Measurements from ENCODE around the gene IGFBPL1.
A peak's percentile ranks its signal among the peaks of the same experiment; 100 is the strongest.
"Not testable (repeated sequence)": the region's sequence is repeated elsewhere in the genome, so short reads cannot be mapped to it uniquely, and the experiment has no call there.

The IGFBPL1 gene, protein sequence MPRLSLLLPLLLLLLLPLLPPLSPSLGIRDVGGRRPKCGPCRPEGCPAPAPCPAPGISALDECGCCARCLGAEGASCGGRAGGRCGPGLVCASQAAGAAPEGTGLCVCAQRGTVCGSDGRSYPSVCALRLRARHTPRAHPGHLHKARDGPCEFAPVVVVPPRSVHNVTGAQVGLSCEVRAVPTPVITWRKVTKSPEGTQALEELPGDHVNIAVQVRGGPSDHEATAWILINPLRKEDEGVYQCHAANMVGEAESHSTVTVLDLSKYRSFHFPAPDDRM

DNA sequence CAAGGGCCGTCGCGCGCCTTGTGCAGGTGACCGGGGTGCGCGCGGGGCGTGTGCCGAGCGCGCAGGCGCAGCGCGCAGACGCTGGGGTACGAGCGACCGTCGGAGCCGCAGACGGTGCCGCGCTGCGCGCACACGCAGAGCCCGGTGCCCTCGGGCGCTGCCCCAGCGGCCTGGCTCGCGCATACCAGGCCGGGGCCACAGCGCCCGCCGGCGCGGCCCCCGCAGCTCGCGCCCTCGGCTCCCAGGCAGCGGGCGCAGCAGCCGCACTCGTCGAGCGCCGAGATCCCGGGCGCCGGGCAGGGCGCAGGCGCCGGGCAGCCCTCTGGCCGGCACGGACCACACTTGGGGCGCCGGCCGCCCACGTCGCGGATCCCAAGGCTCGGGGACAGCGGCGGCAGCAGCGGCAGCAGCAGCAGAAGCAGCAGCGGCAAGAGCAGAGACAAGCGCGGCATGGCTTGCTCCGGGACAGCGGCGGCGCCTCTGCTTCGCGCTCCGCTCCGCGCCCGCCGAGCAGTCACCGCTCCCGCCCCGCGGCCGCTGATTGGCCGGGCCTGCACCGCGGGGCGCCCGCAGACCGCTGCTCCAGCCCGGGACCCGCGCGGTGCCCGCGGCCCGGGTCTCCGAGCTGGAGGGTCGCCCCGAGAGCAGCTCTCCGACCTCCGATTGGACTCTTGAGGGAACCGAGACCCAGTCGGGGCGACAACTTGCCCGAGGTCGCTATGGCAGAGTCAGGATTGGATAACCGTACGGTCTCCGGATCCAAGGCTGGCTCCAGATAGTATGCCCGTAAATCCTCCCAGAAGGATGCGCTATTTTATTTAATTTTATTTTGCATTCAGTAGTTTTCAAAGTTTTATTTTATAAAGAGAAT is at the start of gene IGFBPL1:
Gene IGFBPL1, minus strand, starts transcription at position 482 of the 871 bp plus-strand sequence. Its CDS starts 30 bp downstream, at position 452.
- DNase-seq = peak; percentile 88

DNA sequence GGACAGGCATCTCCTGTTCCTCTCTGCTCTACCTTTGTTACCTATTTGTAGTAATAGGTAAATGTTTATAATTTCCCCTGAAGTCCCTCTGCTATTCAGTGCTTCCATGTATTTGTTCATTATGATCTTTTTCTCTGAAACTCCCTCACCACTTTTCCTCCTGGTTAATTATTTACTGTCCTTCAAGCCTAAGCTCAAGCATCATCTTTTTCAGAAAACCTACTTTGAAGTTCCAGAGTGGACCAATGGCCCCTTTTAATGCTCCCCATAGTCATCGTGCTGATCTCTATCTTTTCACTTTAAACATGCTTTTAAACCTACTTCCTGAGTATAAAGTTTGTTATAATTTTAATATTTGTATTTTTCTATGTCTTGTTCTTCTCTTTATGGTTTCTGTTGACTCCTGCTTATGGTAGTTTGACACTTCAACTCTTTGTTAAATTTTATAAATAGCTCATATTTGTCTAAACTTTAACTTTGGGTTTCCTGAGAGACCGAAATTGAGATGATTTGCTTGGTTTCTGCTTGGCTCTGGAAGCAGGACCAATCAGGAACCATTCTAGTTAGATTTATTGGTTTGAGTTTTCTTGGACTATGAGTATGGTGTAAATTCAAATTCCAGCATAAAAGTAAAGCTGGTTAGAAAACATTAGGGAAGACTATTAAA is 48.5 kb upstream of the IGFBPL1 start:
- not testable (repeated sequence) for DNase-seq

DNA sequence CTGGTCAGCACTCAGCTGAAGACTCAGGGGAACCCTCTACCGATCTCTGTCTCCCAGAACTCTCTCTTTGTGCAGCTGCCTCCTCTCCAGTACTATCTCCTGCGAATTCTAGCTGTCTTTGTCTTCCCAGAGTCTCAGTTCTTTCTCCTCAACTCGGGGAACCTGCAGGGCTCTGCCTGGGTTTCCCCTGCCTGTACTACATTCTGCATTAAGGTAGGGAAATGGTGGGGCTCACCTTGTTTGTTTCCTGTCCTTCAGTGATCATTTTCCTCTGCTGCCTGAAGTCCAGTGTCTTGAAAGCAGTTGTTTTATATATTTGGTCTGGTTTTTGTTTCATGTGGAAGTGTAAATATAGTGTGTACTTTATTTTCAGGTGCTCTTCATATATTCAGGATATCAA is 43.1 kb upstream of the IGFBPL1 start:
- DNase-seq = peak; percentile 84

DNA sequence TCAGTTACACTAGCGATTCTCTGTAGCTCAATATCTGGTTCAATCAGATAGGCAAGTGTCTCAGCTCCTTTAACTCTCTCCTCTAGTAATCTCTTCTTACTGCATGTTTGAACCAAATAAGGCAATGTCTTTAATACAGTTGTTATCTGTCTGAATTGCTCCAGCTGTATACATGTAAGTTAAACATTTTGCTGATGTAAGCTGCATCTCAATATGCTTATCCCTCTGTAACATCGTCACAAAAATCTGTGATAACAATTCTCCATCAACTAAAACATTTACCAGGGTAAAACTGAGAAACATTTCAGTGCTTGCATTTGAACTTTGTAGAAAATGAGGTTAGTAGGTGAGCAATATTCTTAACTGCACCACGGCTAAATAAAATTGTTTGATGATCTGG is 29.6 kb upstream of the IGFBPL1 start:
- no peak for DNase-seq

DNA sequence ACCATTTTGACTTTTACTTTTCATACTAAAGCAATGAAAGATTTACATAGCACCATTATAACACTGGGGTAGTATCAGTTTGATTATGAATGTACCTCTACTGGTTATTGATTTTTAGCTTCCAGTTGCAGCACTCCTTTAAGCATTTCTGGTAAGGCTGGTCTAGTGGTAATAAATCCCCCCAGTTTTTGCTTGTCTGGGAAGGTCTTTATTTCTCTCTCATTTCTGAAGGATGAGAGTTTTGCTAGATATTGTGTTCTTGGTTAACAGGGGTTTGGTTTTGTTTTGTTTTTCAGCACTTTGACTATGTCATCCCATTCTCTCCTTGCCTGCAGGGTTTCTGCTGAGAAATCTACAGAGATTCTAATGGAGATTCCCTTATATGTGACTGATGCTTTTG is 26.9 kb upstream of the IGFBPL1 start:
- no peak for DNase-seq

DNA sequence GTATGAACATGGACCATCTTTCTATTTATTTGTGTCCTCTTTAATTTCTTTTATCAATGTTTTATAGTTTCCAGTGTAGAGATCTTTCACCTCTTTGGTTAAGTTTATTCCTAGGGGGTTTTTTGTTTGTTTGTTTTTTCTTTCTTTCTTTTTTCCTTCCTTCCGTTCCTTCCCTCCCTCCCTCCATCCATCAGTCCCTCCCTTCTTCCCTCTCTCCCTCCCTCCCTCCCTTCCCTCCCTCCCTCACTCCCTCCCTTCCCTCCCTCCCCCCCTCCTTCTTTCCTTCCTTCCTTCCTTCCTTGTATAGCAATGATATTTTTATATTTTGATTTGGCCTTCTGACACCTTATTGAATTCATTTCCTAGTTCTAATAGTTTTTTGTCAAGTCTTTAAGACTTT is 23.4 kb upstream of the IGFBPL1 start:
- no peak for DNase-seq

DNA sequence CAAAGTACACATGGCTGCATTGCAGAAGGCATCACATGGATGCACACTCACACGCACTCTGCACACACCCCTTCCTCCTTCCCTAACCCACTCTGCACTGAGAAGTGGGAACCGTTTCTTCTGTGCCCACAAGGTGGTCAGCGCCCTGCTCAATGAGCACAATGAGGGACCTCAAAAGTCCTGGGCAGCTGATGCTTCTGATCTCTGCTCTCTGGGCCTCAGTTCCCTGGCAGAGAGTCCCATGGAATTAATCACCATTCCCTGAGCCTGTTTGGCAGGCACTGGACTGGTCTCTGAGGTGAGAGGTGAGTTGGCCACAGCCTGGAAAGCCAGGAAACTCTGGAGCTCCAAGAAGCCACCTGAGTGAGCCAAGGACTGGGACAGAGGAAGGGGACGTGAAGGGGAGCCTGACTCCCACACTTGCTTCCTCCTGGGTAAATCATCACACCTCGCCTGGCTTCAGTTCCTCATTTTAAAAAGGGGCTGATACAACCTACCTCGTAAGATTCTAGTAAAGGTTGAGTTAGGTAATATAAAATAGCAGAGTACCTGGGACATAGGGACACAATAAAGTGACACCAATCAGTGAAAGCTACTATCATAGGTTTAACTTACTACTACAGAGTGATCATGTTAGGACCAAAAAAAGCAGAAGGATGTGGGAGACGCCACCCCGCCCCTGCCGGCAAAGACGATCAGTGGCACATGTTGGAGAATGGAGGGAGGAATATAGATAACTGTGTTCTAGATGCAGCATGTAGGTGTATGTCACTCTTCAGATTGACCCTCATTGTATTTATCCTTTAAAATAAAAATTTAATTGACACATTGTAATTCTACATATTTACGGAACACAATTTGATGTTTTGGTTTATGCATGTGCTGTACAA is 21.1 kb upstream of the IGFBPL1 start:
- DNase-seq = no peak

DNA sequence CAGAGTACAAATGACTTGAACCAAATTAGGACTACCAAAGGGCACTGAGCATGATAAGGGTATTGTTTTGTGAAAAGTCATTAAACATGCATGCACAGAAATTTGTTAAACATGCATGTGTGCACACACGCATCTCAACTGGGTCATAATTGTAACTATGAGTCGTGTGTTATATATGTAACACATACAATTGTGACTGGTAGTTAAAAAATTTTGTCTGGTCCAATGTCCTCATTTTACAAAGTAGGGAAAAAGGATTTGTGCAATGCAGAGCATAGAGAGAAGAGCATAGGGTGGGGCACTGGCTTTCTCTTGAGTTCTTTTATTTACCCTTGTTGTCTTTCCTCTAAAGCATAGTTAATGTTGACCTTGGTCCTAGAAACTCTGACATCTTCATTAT is 19.3 kb upstream of the IGFBPL1 start:
- no peak for DNase-seq

DNA sequence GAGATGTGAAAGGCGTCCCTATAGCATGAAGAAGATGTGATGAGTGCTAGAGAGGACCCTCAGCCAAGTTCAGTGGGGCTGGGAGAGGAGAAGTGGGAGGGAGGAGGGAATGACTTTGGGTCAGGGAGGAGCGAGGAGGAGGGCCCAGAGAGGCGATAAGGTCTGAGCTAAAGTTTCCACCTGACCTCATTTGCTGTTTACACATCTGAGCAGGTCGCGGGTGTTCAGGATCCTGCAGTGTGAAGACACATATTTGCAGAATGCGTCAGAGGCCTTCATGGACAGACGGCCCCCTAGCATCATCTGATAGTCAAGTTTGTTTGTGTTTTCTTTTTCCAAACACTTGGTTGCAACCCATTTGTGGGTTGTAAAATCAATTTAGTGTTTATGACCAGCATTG is 18.9 kb upstream of the IGFBPL1 start:
- no peak for DNase-seq

DNA sequence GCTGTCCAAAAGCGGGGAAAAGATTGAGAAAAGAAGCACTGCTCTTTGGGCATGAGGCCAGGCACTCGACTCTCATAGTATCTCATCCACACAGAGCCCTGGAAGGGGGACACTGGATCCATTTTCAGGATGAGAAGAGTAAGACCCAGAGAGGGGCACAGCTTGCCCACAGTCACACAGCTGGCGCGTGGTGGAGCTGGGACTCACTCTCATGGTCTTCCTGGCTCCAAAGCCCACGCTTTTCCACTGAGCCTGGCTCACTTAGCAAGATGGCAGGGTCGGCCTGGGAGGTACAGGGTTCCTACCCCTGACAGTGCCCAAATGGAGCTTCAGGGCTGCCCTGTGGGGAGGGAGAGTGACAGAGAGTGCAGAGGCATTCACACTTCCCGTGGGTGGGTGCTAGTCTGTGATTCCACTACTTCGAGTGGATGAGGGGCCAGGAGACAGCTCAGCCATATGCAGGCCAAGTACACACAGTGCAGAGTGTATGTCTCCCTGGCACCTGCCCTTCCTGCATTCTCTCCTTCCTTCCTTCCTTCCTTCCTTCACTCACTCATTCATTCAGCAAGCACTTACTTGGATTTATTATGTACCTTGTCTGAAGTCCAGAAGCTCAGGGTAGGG is 18.3 kb upstream of the IGFBPL1 start:
- no peak for DNase-seq

DNA sequence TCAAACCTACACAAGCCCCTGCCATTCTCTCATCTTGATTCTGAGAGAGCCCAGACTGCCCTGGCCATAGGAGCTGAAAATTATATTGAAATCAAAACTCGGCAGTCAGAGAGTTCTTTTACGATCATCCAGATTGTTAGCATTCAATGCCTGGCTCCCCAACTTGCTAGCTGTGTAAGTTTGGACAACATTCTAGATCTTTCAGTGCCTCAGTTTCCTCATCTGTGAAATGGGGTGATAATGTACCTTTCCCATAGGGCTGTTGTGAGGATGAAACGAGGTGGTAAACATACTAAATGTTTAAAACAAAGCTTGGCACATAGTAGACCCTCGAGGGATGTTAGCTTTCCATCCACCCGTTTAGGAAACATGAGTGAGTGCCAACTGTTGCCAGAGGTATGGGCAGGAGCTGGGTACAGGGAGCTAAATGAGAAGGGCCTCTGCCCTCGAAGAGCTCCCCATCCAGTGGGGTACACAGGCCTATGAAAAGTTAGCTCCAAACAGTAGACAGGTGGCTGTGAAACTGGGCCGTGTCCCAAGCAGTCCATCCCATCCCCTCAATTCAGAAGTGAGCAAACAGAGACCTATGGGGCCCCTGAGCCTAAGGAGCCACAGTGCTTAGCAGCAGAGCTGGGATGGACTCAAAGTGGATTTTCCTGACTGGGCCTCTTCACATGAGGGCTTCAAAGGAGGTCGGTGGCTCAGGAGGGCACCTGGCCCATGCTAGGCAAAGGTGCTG is 17.3 kb upstream of the IGFBPL1 start:
- DNase-seq = no peak

DNA sequence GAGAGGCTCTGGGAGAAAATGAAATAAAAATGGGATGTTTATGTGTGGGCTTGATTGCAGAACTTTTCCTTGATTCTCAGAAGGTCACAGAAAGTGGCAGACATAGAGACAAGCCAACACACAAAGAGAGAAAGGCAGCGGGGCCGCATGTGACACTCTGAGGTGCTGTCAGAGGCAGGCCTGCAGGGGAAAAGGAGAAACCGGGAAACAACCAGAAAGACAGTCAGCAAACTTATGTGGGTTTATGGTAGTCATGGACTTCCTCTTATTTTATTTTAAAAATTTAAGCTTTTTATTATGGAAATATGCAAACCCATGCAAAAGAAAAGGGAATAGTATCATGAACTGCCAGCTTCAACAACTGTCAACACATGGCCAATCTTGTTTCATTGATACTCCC is 16.3 kb upstream of the IGFBPL1 start:
- no peak for DNase-seq

DNA sequence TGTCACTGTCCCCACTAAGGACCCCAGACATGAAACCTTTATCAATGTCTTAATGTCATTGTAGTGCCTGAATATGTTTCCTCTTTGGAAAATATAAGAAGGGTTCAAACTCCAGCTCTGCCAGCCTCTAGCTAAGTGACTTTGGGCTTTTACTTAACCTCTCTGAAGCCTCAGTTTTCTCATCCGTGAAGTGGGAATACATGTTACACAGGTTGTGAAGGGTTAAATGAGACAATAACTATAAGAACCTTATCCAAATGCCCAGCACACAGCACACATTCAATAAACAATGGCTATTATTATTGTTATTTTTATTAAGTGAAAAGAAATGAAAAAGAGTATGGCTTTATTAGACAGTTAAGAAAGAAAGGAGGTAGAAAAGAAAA is 15.7 kb upstream of the IGFBPL1 start:
- no peak for DNase-seq

DNA sequence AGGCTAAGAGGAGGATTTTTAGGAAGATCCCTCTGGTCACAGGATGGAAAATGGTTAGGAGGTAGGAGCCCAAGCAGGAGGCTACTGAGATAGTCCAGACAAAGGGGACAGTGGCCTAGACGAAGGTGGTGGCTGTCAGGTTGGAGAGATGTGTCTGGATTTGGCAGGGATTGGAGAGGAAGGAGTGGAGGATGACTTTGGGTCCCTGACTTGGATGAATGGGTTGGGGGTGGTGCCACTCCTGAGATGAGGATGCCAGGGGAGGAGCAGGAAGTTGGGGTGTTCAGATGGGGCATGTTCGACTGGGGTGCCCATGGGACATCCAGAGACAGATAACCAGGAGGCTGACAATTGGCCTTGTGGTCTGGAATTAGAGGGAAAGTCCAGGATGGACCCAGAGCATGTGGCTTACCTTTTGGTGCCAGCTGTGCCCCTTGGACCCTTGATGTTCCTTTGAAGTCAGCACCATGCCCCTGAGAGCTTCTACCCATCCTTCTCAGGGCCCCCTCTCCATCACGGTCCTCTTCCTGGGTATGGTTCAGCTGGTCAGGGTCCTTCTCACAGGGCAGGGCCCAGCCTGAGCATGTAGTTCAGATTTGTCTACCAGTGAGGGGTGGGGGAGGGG is 15.1 kb upstream of the IGFBPL1 start:
- no peak for DNase-seq

DNA sequence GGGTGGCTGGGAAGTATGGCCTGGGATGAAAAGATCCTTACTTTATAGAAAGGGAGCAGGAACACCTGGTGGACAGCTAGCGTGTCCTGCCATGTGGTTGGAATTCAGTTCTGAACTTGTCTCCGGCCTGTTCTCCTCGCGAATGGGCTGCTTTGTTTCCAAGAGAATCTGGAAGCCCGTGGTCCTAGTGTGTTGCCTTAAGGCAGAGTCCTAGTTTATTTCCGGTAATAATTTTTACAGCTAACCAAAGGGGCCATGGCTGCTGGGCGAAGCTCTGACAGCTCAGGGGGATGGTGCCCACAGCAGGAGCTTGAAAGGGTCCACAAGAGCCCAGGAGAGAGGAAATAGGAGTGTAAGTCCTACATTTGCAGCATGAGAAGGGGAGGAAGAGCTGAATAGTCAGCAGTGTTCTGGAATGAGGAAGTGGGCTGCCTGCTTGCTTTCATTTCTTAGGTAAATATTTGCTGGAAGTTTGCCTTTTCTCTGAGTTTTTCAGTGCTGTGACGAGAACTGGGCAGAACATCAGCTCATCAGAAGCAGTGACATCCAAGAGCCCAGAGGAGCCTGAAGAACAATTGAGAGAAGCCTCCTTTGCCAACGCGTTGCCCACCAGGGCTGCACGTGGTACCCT is 13.1 kb upstream of the IGFBPL1 start:
- DNase-seq = no peak

DNA sequence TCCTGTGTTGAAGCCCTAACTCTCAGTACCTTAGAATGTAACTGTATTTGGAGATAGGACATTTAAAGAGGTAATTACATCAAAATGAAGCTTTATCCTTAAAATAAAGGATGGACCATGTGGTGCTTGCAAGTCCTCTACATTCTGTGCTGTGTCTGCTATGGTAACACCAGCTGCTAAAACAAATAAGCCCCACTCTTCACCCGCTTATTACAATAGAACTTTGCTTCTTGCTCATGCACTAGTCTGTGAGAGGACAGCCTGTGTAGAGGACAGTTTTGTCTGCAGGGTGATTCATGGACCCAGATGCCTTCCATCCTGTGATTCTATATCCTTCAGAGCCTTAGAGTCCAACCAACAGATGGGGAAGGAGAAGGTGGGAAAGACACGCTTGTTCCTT is 12.5 kb upstream of the IGFBPL1 start:
- no peak for DNase-seq

DNA sequence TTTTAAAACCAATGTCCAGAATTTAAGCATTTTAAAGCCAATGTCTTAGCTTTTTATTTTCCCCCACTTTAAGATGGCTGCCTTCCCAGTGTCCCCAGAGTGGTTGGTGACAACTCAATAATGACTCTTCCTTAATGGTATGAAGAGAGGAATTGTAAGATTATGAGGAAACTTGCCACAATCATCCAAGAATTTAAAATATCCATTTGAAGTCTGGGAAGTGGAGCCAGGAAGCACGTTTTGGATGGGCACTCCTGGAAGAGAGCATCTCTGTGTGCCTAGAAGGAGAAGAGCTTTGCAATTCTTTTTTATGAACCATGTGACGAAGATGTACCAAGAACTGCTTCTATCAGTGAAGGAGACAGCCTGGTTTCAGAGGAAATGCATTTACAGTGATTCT is 11.3 kb upstream of the IGFBPL1 start:
- DNase-seq = no peak

DNA sequence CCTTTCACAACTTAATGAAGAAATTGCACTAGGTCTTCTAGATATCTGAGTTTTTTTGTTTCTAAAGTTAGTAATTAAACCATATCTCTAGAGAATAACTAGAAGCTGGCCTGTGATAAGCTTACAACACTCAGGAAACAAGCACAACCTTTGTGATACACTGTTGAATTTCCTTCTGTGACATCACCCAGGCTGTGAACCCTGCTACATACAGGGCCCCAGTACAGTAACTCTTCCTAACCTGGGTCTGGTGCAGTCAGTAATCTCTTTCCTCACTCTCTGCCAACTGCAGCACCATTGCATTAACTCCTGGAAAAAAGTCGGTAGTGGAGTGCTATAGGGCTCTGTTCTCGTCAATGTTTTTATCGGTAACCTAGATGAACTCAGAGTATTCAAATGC is 10.6 kb upstream of the IGFBPL1 start:
- DNase-seq = no peak

DNA sequence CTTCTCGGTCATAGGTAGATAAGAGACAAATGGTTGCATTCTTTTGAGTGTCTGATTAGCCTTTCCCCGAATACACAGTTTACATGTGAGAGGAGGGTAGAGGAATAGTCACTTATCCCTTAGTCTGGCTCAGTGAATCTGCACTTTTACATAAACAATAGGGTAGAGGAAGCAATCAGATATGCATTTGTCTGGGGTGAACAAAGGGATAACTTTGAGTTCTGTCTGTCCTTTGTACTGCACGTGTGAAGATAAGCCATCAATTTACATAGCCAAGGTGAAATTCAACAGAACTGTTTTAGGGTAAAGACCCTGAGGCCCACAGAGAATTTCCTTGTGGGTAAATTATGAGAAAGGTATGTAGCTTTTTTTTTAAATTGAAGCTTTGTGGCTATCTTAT is 10.1 kb upstream of the IGFBPL1 start:
- DNase-seq = no peak

DNA sequence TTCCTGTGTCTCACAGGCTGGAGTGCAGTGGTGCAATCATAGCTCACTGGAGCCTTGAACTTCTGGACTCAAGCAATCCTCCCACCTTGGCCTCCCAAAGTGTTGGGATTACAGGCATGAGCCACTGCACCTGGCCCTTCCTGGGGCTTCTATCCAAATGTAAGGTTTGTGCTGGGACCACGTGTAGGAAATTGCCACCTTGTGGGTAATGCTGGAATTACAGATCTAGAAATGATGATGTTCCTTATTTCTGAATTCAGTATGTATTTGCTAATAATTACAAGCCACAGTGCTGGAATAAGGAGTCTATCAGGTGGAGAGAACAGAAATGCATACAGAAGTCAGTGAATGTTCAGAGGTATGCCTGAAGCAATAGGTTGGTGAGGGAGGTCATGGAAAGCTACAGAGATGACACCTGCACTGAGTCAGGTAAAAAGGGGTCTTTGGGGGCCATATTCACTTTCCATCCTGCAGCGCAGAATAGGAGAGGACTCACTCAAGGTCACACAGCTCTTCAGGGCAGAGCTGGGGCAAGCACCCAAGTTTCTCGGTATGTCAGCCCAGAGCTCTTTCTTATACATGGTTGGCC is 8.8 kb upstream of the IGFBPL1 start:
- DNase-seq = peak; percentile 31

All from NCI-H1092 treated with DMSO at 0.1 percent for 48 hours (cell line).